Measurements from ENCODE around the gene CDC27.

The CDC27 gene

GRCh38 chr17:47203984-47204721 lies 15.1 kb upstream of the CDC27 start:
- Histone ChIP-seq H3K4me1 (ENCODE audit: insufficient read depth, low read length) (peaks cover 20% of the 10 kb centered on the region), H3K36me3 (ENCODE audit: insufficient read depth, low read length) (no peaks in the 10 kb centered on the region), H3K79me2 (ENCODE audit: insufficient read depth, low read length) (no peaks in the 10 kb centered on the region), H3K9me3 (ENCODE audit: insufficient read depth, low read length, severe bottlenecking) (no peaks in the 10 kb centered on the region), H3K4me3 (ENCODE audit: low read depth in 1 of 2, low read length in 2 of 2) (no peak overlapping the region), H2AFZ (ENCODE audit: low read depth, low read length) (no peak overlapping the region), H3K4me2 (ENCODE audit: insufficient read depth, low read length) (peak overlapping the region; percentile 39; the same call in 1 of the 2 replicates), H3K27ac (ENCODE audit: low read length) (peak overlapping the region; percentile 43), H3K27me3 (ENCODE audit: insufficient read depth, low read length, poor library complexity) (no peaks in the 10 kb centered on the region), H3K9ac (ENCODE audit: low read depth, low read length) (no peak overlapping the region), H4K20me1 (ENCODE audit: insufficient read depth, low read length) (no peaks in the 10 kb centered on the region)
- ATAC-seq (ENCODE audit: insufficient read depth, low read depth), result peak; percentile 83
- no peak for TF ChIP-seq EZH2 (IDR thresholded peaks at IDR 0.05; ENCODE audit: borderline replicate concordance, low read depth, low read length, severe bottlenecking)
- TF ChIP-seq, protein P1, sequence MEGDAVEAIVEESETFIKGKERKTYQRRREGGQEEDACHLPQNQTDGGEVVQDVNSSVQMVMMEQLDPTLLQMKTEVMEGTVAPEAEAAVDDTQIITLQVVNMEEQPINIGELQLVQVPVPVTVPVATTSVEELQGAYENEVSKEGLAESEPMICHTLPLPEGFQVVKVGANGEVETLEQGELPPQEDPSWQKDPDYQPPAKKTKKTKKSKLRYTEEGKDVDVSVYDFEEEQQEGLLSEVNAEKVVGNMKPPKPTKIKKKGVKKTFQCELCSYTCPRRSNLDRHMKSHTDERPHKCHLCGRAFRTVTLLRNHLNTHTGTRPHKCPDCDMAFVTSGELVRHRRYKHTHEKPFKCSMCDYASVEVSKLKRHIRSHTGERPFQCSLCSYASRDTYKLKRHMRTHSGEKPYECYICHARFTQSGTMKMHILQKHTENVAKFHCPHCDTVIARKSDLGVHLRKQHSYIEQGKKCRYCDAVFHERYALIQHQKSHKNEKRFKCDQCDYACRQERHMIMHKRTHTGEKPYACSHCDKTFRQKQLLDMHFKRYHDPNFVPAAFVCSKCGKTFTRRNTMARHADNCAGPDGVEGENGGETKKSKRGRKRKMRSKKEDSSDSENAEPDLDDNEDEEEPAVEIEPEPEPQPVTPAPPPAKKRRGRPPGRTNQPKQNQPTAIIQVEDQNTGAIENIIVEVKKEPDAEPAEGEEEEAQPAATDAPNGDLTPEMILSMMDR (IDR thresholded peaks at IDR 0.05; ENCODE audit: borderline replicate concordance, extremely low read depth, low read length, poor library complexity, severe bottlenecking), result no peak
- DNase-seq, result peak; percentile 73

- no peak for TF ChIP-seq EZH2 (IDR thresholded peaks at IDR 0.05; ENCODE audit: borderline replicate concordance, low read depth, low read length, severe bottlenecking)
- TF ChIP-seq, protein P1 (IDR thresholded peaks at IDR 0.05; ENCODE audit: borderline replicate concordance, extremely low read depth, low read length, poor library complexity, severe bottlenecking), result no peak
- Histone ChIP-seq H4K20me1 (ENCODE audit: insufficient read depth, low read length) (no peaks in the 10 kb centered on the region), H2AFZ (ENCODE audit: low read depth, low read length) (no peak overlapping the region), H3K36me3 (ENCODE audit: insufficient read depth, low read length) (no peaks in the 10 kb centered on the region), H3K4me2 (ENCODE audit: insufficient read depth, low read length) (no peak overlapping the region), H3K9me3 (ENCODE audit: insufficient read depth, low read length, severe bottlenecking) (no peaks in the 10 kb centered on the region), H3K4me1 (ENCODE audit: insufficient read depth, low read length) (peaks cover 20% of the 10 kb centered on the region), H3K27me3 (ENCODE audit: insufficient read depth, low read length, poor library complexity) (no peaks in the 10 kb centered on the region), H3K27ac (ENCODE audit: low read length) (no peak overlapping the region), H3K9ac (ENCODE audit: low read depth, low read length) (no peak overlapping the region), H3K79me2 (ENCODE audit: insufficient read depth, low read length) (no peaks in the 10 kb centered on the region), H3K4me3 (ENCODE audit: low read depth in 1 of 2, low read length in 2 of 2) (no peak overlapping the region)
- no peak for DNase-seq
- no peak for ATAC-seq (ENCODE audit: insufficient read depth, low read depth)
Observed at GRCh38 chr17:47201166-47201565, 12.1 kb upstream of the CDC27 start.

DNA sequence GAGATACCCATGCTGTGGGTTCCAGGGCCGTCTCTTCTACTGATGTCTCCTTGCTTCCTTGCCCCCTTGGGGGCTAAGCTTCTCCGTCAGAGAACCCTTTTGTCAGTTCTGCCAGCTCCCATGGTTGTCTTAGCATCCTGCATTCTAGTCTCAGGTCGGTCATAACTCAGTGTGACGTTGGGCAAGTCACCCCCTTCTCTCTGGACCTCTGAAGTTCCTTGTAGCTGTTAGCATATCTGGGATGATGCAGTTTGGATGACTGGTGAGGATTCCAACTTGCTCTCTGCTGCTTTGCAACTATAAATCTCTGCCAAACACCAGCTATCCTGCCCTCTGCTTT lies 11.2 kb upstream of the CDC27 start:
- no peaks in the 10 kb centered on the region for H4K20me1 ChIP-seq (ENCODE audit: insufficient read depth, low read length)
- TF ChIP-seq EZH2 (IDR thresholded peaks at IDR 0.05; ENCODE audit: borderline replicate concordance, low read depth, low read length, severe bottlenecking), result no peak
- TF ChIP-seq, protein P1 (IDR thresholded peaks at IDR 0.05; ENCODE audit: borderline replicate concordance, extremely low read depth, low read length, poor library complexity, severe bottlenecking), result no peak
- H3K79me2 ChIP-seq (ENCODE audit: insufficient read depth, low read length), result no peaks in the 10 kb centered on the region
- no peak for DNase-seq
- H3K27ac ChIP-seq (ENCODE audit: low read length), result no peak overlapping the region
- ATAC-seq (ENCODE audit: insufficient read depth, low read depth), result no peak
- H3K4me2 ChIP-seq (ENCODE audit: insufficient read depth, low read length), result no peak overlapping the region
- no peak overlapping the region for H3K9ac ChIP-seq (ENCODE audit: low read depth, low read length)
- H3K4me1 ChIP-seq (ENCODE audit: insufficient read depth, low read length), result peaks cover 20% of the 10 kb centered on the region
- H3K36me3 ChIP-seq (ENCODE audit: insufficient read depth, low read length), result no peaks in the 10 kb centered on the region
- H2AFZ ChIP-seq (ENCODE audit: low read depth, low read length), result no peak overlapping the region
- H3K4me3 ChIP-seq (ENCODE audit: low read depth in 1 of 2, low read length in 2 of 2), result no peak overlapping the region
- no peaks in the 10 kb centered on the region for H3K27me3 ChIP-seq (ENCODE audit: insufficient read depth, low read length, poor library complexity)
- no peaks in the 10 kb centered on the region for H3K9me3 ChIP-seq (ENCODE audit: insufficient read depth, low read length, severe bottlenecking)
